Suppressor macrophage treated with lipopolysaccharide for 4 hours (primary cell): ENCODE results near the gene PLXNB2.

Source experiments
- DNase-seq: peaks from one replicate; pipeline ENCODE4 v3.0.0-alpha.2; 2020

Gene PLXNB2

GRCh38 chr22:50310949-50311444 lies 3.6 kb upstream of the PLXNB2 start:
- DNase-seq, result no peak

GRCh38 chr22:50310031-50310722 lies 2.7 kb upstream of the PLXNB2 start:
- no peak for DNase-seq

- DNase-seq, result no peak
Measured at GRCh38 chr22:50309601-50309991, 2.1 kb upstream of the PLXNB2 start.

- DNase-seq, result no peak
Measured at GRCh38 chr22:50308986-50309600, 1.6 kb upstream of the PLXNB2 start.

- DNase-seq, result peak; percentile 62
Measured at GRCh38 chr22:50308597-50308935, 1.1 kb upstream of the PLXNB2 start.

GRCh38 chr22:50307890-50308596 lies 597 bp upstream of the PLXNB2 start:
- no peak for DNase-seq

- peak; percentile 95 for DNase-seq
Measured at GRCh38 chr22:50305923-50306566, 1.4 kb downstream of the PLXNB2 start.

- no peak for DNase-seq
Measured at GRCh38 chr22:50305393-50305922, 2.0 kb downstream of the PLXNB2 start.

GRCh38 chr22:50304528-50305392 lies 2.7 kb downstream of the PLXNB2 start:
- DNase-seq, result peak; percentile 84

- DNase-seq, result peak; percentile 74
Measured at GRCh38 chr22:50303848-50304527, 3.5 kb downstream of the PLXNB2 start.

GRCh38 chr22:50303515-50303847 lies 4.0 kb downstream of the PLXNB2 start:
- DNase-seq, result no peak

GRCh38 chr22:50302564-50302963 lies 4.9 kb downstream of the PLXNB2 start:
- no peak for DNase-seq

- peak; percentile 66 for DNase-seq
Measured at GRCh38 chr22:50302041-50302541, 5.4 kb downstream of the PLXNB2 start.

- no peak for DNase-seq
Measured at GRCh38 chr22:50301581-50301991, 5.9 kb downstream of the PLXNB2 start.

GRCh38 chr22:50300620-50301257 lies 6.7 kb downstream of the PLXNB2 start:
- no peak for DNase-seq

- DNase-seq, result no peak
Measured at GRCh38 chr22:50299785-50300619, 7.4 kb downstream of the PLXNB2 start.

- no peak for DNase-seq
Measured at GRCh38 chr22:50298937-50299784, 8.3 kb downstream of the PLXNB2 start.

- DNase-seq, result no peak
Measured at GRCh38 chr22:50298266-50298637, 9.2 kb downstream of the PLXNB2 start.
